WTC11 (cell line): ENCODE results near the gene RPS27A. TPM values are rescaled to one million over a fixed set of nuclear protein-coding genes. Genes with fewer than 3 reads are reported as not detected.
"Not testable (repeated sequence)": the region's sequence is repeated elsewhere in the genome, so short reads cannot be mapped to it uniquely, and the experiment has no call there.

Experiments
- ATAC-seq: fragments of 200-7000 bp; cut with Tn5 transposase; 2 replicates; pipeline ENCODE4 v1.10.0; 2021; ENCODE audit warnings: mild to moderate bottlenecking, moderate library complexity
- CTCF ChIA-PET: fragments of 300-600 bp; sonication (Branson Sonifier 250); formaldehyde crosslinking; loops from one replicate; lab custom pipeline; 2021; ENCODE audit warnings: antibody characterized with exemption; lab: Charles Lee
- POLR2A ChIA-PET: fragments of 350-600 bp; sonication (Branson Sonifier 250); formaldehyde crosslinking; loops from one replicate; lab custom pipeline; 2021; ENCODE audit warnings: antibody characterized with exemption; lab: Charles Lee
- DNase-seq: peaks from one replicate; pipeline ENCODE4 v3.0.0; 2021; ENCODE audit warnings: low spot score
- H3K27ac Mint-ChIP-seq: 2 replicates; pipeline ENCODE4 v1.8.0; 2021; ENCODE audit warnings: mixed read lengths
- H3K27me3 Mint-ChIP-seq: 2 replicates; pipeline ENCODE4 v1.8.0; 2021; ENCODE audit warnings: low read depth, mild to moderate bottlenecking, moderate library complexity, mixed read lengths
- H3K36me3 Mint-ChIP-seq: 2 replicates; pipeline ENCODE4 v1.8.0; 2021; ENCODE audit warnings: mixed read lengths
- H3K4me1 Mint-ChIP-seq: 2 replicates; pipeline ENCODE4 v1.8.0; 2022; ENCODE audit warnings: mixed read lengths
- H3K4me3 Mint-ChIP-seq: 2 replicates; pipeline ENCODE4 v1.8.0; 2021; ENCODE audit warnings: mild to moderate bottlenecking, moderate library complexity, mixed read lengths
- H3K9me3 Mint-ChIP-seq: 2 replicates; pipeline ENCODE4 v1.8.0; 2021; ENCODE audit warnings: mixed read lengths
- ATF6 ChIP-seq: sonication (generic); formaldehyde crosslinking; IDR thresholded peaks from 2 replicates; pipeline ENCODE4 v1.8.1; 2023; ENCODE audit warnings: mild to moderate bottlenecking, missing genetic modification reagents
- E2F1 ChIP-seq: sonication (generic); formaldehyde crosslinking; IDR thresholded peaks from 2 replicates; pipeline ENCODE4 v1.8.0; 2022; ENCODE audit warnings: mild to moderate bottlenecking, missing genetic modification reagents
- FOXP1 ChIP-seq: sonication (generic); formaldehyde crosslinking; IDR thresholded peaks from 2 replicates; pipeline ENCODE4 v1.8.0; 2022; ENCODE audit warnings: missing genetic modification reagents, mild to moderate bottlenecking, moderate library complexity, borderline replicate concordance
- GTF2I ChIP-seq: fragments of 250-450 bp; sonication (Bioruptor Pico); conservative IDR thresholded peaks from 2 replicates; pipeline ENCODE4 v1.4.0; 2021; ENCODE audit warnings: mild to moderate bottlenecking
- HMGA2 ChIP-seq: fragments of 250-450 bp; sonication (Bioruptor Pico); IDR thresholded peaks from 2 replicates; pipeline ENCODE4 v1.4.0; 2021; ENCODE audit warnings: mild to moderate bottlenecking, moderate library complexity
- NFE2L1 ChIP-seq: sonication (generic); formaldehyde crosslinking; IDR thresholded peaks from 2 replicates; pipeline ENCODE4 v1.8.1; 2023; ENCODE audit warnings: missing genetic modification reagents
- OVOL2 ChIP-seq: fragments of 250-450 bp; sonication (Bioruptor Pico); IDR thresholded peaks from 2 replicates; pipeline ENCODE4 v1.9.0; 2021; ENCODE audit warnings: mild to moderate bottlenecking, borderline replicate concordance
- SMAD4 ChIP-seq: sonication (generic); formaldehyde crosslinking; IDR thresholded peaks from 2 replicates; pipeline ENCODE4 v1.8.0; 2022; ENCODE audit warnings: mild to moderate bottlenecking, missing genetic modification reagents
- ZNF671 ChIP-seq: fragments of 250-450 bp; sonication (Bioruptor Pico); IDR thresholded peaks from 2 replicates; pipeline ENCODE4 v1.8.0; 2021; ENCODE audit warnings: mild to moderate bottlenecking
- total RNA-seq: library from RNA; stranded (reverse); gene quantifications from 3 replicates; pipeline ENCODE4 v1.2.3, GENCODE V29; 2021
- TF ChIP-seq, protein P1 (sequence below): fragments of 250-450 bp; sonication (Bioruptor Pico); IDR thresholded peaks from 2 replicates; pipeline ENCODE4 v2.1.2; 2022; ENCODE audit warnings: mild to moderate bottlenecking, moderate library complexity
- TF ChIP-seq, protein P2 (sequence below): fragments of 250-450 bp; sonication (Bioruptor Pico); IDR thresholded peaks from 2 replicates; pipeline ENCODE4 v1.9.0; 2021; ENCODE audit warnings: moderate library complexity, mild to moderate bottlenecking, inconsistent platforms, borderline replicate concordance
- TF ChIP-seq, protein P3 (sequence below): fragments of 250-450 bp; sonication (Bioruptor Pico); IDR thresholded peaks from 2 replicates; pipeline ENCODE4 v1.9.0; 2021; ENCODE audit warnings: mild to moderate bottlenecking
- TF ChIP-seq, protein P4 (sequence below): sonication (generic); formaldehyde crosslinking; IDR thresholded peaks from 2 replicates; pipeline ENCODE4 v1.8.0; 2023; ENCODE audit warnings: missing genetic modification reagents
- TF ChIP-seq, protein P5 (sequence below): sonication (generic); formaldehyde crosslinking; IDR thresholded peaks from 2 replicates; pipeline ENCODE4 v1.8.1; 2022; ENCODE audit warnings: missing genetic modification reagents, borderline replicate concordance

Gene RPS27A
- total RNA-seq, 1 experiment from 2014 or later: 1,424 TPM

DNA sequence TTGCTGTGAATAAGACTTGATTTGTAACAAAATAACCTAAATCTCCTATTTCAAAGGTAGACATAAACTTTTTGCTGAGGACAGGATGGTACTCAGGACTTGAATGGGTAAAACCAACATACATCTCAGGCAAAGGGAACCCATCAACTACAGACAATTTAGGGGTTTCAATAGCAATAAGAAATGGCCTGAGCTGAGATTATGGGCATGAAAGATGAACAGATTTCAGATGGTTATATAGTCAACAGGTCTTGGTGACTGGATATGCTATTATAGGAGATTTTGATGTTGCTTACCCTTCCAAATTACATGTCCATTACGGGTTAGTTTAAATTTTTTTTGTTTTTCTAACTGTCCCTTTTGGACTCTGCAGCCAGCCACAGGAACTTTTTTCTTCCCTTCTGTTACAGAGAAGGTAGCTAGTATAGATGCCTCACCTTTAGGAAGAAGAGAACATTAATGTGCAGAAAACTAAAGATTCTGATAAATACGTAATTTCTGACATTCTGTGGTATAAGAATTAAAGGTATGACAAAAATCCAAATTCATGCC, 4.6 kb downstream of the RPS27A start (continued):
- TF ChIP-seq SMAD4 (CRISPR knock-in tag): no peak
- 0 out of 2 replicates have a peak, but pooled peaks have one; percentile 54 for TF ChIP-seq ZNF671
- TF ChIP-seq GTF2I: no peak

GRCh38 chr2:55239656-55240222, 7.3 kb downstream of the RPS27A start:
- H3K27me3 Mint-ChIP-seq: no peaks in the 10 kb centered on the region
- ATAC-seq (no peak), DNase-seq (no peak)
- no peak overlapping the region for H3K4me3 Mint-ChIP-seq
- H3K36me3 Mint-ChIP-seq: peaks cover 34% of the 10 kb centered on the region
- ChIA-PET CTCF (no interaction called here), POLR2A (no interaction called here)
- H3K9me3 Mint-ChIP-seq: no peaks in the 10 kb centered on the region
- no peak for TF ChIP-seq ZNF671
- TF ChIP-seq, protein P1, sequence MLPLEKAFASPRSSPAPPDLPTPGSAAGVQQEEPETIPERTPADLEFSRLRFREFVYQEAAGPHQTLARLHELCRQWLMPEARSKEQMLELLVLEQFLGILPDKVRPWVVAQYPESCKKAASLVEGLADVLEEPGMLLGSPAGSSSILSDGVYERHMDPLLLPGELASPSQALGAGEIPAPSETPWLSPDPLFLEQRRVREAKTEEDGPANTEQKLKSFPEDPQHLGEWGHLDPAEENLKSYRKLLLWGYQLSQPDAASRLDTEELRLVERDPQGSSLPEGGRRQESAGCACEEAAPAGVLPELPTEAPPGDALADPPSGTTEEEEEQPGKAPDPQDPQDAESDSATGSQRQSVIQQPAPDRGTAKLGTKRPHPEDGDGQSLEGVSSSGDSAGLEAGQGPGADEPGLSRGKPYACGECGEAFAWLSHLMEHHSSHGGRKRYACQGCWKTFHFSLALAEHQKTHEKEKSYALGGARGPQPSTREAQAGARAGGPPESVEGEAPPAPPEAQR: no peak
- TF ChIP-seq ATF6 (CRISPR knock-in tag): no peak
- no peak for TF ChIP-seq HMGA2 (CRISPR knock-in tag)
- no peak for TF ChIP-seq FOXP1
- TF ChIP-seq, protein P2, sequence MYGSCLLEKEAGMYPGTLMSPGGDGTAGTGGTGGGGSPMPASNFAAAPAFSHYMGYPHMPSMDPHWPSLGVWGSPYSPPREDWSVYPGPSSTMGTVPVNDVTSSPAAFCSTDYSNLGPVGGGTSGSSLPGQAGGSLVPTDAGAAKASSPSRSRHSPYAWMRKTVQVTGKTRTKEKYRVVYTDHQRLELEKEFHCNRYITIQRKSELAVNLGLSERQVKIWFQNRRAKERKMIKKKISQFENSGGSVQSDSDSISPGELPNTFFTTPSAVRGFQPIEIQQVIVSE (CRISPR knock-in tag): no peak
- TF ChIP-seq, protein P3, sequence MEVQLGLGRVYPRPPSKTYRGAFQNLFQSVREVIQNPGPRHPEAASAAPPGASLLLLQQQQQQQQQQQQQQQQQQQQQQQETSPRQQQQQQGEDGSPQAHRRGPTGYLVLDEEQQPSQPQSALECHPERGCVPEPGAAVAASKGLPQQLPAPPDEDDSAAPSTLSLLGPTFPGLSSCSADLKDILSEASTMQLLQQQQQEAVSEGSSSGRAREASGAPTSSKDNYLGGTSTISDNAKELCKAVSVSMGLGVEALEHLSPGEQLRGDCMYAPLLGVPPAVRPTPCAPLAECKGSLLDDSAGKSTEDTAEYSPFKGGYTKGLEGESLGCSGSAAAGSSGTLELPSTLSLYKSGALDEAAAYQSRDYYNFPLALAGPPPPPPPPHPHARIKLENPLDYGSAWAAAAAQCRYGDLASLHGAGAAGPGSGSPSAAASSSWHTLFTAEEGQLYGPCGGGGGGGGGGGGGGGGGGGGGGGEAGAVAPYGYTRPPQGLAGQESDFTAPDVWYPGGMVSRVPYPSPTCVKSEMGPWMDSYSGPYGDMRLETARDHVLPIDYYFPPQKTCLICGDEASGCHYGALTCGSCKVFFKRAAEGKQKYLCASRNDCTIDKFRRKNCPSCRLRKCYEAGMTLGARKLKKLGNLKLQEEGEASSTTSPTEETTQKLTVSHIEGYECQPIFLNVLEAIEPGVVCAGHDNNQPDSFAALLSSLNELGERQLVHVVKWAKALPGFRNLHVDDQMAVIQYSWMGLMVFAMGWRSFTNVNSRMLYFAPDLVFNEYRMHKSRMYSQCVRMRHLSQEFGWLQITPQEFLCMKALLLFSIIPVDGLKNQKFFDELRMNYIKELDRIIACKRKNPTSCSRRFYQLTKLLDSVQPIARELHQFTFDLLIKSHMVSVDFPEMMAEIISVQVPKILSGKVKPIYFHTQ (CRISPR knock-in tag): no peak
- TF ChIP-seq NFE2L1: no peak
- TF ChIP-seq, protein P4, sequence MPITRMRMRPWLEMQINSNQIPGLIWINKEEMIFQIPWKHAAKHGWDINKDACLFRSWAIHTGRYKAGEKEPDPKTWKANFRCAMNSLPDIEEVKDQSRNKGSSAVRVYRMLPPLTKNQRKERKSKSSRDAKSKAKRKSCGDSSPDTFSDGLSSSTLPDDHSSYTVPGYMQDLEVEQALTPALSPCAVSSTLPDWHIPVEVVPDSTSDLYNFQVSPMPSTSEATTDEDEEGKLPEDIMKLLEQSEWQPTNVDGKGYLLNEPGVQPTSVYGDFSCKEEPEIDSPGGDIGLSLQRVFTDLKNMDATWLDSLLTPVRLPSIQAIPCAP (CRISPR knock-in tag): no peak
- H3K4me1 Mint-ChIP-seq: no peaks in the 10 kb centered on the region; the same call in 1 of the 2 replicates
- H3K27ac Mint-ChIP-seq: no peak overlapping the region

GRCh38 chr2:55241582-55241981, 9.1 kb downstream of the RPS27A start:
- ATAC-seq, H3K4me1 Mint-ChIP-seq, CTCF ChIA-PET, H3K4me3 Mint-ChIP-seq, H3K9me3 Mint-ChIP-seq, POLR2A ChIA-PET, H3K27me3 Mint-ChIP-seq, H3K27ac Mint-ChIP-seq, DNase-seq: not testable (repeated sequence)
- peaks cover 30% of the 10 kb centered on the region for H3K36me3 Mint-ChIP-seq

- ATAC-seq: no peak
- ChIA-PET CTCF (no interaction called here), POLR2A (no interaction called here)
- H3K27ac Mint-ChIP-seq: no peak overlapping the region
- H3K27me3 Mint-ChIP-seq: no peaks in the 10 kb centered on the region
- H3K4me1 Mint-ChIP-seq: no peaks in the 10 kb centered on the region
- no peak for DNase-seq
- TF ChIP-seq E2F1 (CRISPR knock-in tag): no peak
- no peak for TF ChIP-seq FOXP1
- TF ChIP-seq HMGA2 (CRISPR knock-in tag): no peak
- TF ChIP-seq OVOL2: no peak
- TF ChIP-seq, protein P5, sequence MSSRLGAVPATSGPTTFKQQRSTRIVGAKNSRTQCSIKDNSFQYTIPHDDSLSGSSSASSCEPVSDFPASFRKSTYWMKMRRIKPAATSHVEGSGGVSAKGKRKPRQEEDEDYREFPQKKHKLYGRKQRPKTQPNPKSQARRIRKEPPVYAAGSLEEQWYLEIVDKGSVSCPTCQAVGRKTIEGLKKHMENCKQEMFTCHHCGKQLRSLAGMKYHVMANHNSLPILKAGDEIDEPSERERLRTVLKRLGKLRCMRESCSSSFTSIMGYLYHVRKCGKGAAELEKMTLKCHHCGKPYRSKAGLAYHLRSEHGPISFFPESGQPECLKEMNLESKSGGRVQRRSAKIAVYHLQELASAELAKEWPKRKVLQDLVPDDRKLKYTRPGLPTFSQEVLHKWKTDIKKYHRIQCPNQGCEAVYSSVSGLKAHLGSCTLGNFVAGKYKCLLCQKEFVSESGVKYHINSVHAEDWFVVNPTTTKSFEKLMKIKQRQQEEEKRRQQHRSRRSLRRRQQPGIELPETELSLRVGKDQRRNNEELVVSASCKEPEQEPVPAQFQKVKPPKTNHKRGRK (CRISPR knock-in tag): no peak
- TF ChIP-seq, all 79 proteins: peak for 0
- H3K36me3 Mint-ChIP-seq: peaks cover 34% of the 10 kb centered on the region
- H3K4me3 Mint-ChIP-seq: no peak overlapping the region
- no peaks in the 10 kb centered on the region for H3K9me3 Mint-ChIP-seq
These were observed 10.1 kb downstream of the RPS27A start for GRCh38 chr2:55242617-55243016.
